GM23248 (cell line): ENCODE data around the gene ERC2.

Experiments
- EZH2 ChIP-seq: fragments of 200-600 bp; sonication (generic); IDR thresholded peaks from 2 replicates; pipeline ENCODE4 v1.6.1; 2018; ENCODE audit warnings: antibody characterized with exemption, mild to moderate bottlenecking; ENCODE audit not compliant: insufficient read depth, poor library complexity, severe bottlenecking
- EZH2phosphoT487 ChIP-seq: fragments of 200-600 bp; sonication (generic); IDR thresholded peaks from 2 replicates; pipeline ENCODE4 v1.6.1; 2018; ENCODE audit warnings: antibody characterized with exemption, moderate library complexity, mild to moderate bottlenecking, low read depth; ENCODE audit not compliant: insufficient read depth

- TF ChIP-seq EZH2phosphoT487 (no peak), EZH2 (no peak)
Observed at GRCh38 chr3:56119575-56120349, 348.5 kb downstream of the ERC2 start.
